Inflammatory macrophage treated with lipopolysaccharide for 4 hours (primary cell): ENCODE data around the gene ATL1.
"Not testable (repeated sequence)": the region's sequence is repeated elsewhere in the genome, so short reads cannot be mapped to it uniquely, and the experiment has no call there.

Experiments used
- DNase-seq: peaks from one replicate; pipeline ENCODE4 v3.0.0-alpha.2; 2020

The ATL1 gene

GRCh38 chr14:50534997-50535396 is 24.9 kb upstream of the ATL1 start:
- DNase-seq = no peak

- not testable (repeated sequence) for DNase-seq
These were observed 21.9 kb upstream of the ATL1 start for GRCh38 chr14:50538034-50538433.

GRCh38 chr14:50539051-50539450 is 20.9 kb upstream of the ATL1 start:
- DNase-seq = no peak

DNA sequence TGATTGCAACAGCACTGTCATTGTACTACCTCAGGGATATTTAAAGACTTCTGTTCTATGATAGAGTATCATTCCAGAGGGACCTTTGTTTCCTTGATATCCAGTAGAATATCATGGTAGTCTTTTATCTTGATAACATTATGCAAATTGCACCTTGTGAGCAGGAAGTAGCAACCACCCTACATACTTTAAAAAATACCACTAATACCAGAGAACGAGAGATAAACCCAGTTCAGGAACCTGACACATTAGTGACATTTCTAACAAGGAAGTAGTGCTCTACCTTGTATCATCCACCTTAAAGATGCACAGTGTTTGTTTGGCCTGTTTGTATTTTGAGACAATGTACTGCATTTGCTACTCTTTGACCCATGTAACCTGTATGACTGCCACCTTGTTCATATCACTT is 18.8 kb upstream of the ATL1 start:
- no peak for DNase-seq

GRCh38 chr14:50542941-50543418 is 17.0 kb upstream of the ATL1 start:
- peak; percentile 54 for DNase-seq

DNA sequence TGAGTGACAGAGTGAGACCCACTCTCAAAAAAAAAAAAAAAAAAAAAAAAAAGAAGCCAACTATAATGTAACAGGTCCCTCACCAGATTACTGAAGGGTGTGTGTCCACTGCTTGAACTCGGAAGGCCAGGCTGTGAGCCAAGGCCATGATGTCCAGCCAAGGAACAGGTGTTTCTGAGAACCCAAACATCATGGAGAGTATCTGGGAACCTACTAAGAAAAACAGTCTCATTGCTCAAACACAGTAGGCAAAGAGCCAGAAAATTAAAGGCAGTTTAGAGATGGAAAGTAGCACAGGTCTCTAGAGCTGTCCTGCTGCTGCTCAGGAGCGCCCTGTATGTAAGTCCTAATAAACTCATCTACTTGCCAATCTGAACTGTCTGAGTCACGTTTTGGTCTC is 15.0 kb upstream of the ATL1 start:
- no peak for DNase-seq

GRCh38 chr14:50545618-50546017 is 14.3 kb upstream of the ATL1 start:
- DNase-seq = no peak

DNA sequence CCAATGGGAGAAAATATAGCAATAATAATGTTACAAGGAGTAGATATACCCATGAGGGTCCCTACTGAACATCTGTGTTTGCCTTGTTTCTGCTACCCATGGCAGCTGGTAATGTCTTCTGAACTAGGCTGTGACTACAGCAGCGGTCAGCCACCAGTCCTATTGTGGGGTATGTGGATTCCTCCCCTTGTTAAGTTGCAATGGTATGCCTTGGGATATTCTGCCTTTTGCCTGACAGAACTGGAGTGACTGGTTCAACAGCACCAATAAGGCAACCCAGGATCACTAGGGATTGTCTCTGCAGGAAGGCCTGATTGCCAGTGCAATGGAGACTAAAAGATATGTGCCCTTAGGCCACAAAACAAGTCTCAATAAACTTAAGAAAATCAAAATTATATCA is 9.7 kb upstream of the ATL1 start:
- no peak for DNase-seq

DNA sequence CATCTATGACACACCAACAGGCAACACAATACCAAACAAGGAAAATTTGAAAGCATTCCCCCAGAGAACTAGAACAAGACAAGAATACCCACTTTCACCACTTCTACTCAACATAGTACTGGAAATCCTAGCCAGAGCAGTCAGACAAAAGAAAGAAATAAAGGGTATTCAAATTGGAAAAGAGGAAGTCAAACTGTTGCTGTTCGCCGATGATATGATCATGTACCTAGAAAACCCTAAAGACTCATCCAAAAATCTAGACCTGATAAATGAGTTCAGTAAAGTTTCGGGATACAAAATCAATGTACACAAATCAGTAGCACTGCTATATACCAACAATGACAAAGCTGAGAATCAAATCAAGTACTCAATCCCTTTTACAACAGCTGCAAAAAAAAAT is 8.1 kb upstream of the ATL1 start:
- no peak for DNase-seq

- not testable (repeated sequence) for DNase-seq
These were observed 7.1 kb upstream of the ATL1 start for GRCh38 chr14:50552796-50553195.

DNA sequence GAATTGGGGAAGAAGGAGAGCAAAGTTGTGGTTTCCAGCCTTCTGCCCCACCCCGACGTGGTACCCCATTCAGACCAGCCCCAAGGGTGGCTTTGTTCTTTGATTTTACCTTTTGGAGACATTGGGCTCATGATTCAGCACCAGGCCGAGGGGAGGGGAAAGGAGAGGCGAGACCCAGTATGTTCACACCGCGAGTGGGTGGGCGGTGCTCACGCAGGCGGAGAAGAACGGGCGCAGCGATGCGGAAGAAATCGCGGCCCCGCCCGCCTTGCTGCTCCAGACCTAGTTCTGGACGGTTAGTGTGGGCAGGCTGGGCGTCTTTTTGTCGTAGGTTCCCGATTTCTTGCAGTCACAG is 963 bp downstream of the ATL1 start:
- peak; percentile 95 for DNase-seq

GRCh38 chr14:50562841-50563240 is 2.9 kb downstream of the ATL1 start:
- no peak for DNase-seq

GRCh38 chr14:50569714-50570274 is 9.8 kb downstream of the ATL1 start:
- no peak for DNase-seq

DNA sequence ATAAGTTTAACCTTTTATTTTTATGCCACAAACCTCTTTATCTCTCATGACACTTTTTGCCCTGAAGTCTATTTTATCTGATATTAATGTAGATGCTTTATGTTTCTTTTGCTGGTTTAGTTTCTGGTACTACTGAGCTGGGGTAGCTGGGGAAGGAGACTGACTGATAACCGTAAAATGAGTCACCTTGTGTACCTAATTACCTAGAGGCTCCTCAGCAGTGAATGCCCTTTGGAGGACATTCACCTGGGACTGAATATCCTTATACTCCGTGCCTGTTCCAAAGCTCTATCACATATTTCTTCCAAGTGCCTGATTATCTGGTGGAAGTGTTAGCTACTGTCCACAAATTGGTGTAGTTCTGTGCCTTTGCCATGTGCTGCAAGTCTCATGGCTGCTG is 13.9 kb downstream of the ATL1 start:
- DNase-seq = no peak

DNA sequence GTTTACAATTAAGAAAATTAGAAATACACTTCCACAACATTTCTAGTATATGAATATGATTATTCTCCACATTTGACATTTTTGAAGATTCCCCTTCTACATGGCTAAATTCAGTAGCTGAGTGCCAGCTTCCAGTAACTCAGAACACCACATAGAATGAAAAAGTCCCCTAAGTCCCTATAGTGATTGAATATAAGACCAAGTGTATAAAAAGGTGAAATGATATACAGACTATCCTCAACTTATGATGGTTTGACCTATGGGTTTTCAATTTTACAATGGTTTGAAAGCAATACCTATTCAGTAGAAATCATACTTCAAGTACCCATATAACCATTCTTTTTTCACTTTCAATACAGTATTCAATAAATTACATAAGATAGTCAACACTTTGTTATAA is 15.8 kb downstream of the ATL1 start:
- DNase-seq = no peak

GRCh38 chr14:50577982-50578381 is 18.0 kb downstream of the ATL1 start:
- DNase-seq = no peak

- peak; percentile 63 for DNase-seq
These were observed 18.5 kb downstream of the ATL1 start for GRCh38 chr14:50578433-50578832.

DNA sequence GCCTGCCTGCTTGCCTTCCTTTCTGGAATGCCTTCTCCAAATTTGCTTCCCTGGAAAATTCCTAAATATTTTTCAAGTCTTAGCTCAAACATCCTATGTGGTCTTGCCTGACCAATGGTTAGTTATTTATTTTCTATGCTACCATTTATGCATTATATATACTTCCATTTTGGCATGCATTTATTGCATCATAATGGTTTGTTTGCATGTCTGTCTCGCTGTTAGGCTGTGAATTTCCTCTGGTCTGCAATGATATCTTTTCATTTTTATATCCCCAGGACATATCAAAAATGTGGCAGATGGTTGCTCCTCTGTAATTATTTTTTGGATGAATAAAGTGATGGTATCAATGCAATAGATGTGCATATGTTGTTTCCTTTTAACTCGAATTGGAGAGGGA is 30.5 kb downstream of the ATL1 start:
- no peak for DNase-seq

- no peak for DNase-seq
These were observed 34.8 kb downstream of the ATL1 start for GRCh38 chr14:50594577-50595316.

GRCh38 chr14:50598765-50599164 is 38.8 kb downstream of the ATL1 start:
- no peak for DNase-seq

- peak; percentile 18 for DNase-seq
These were observed 39.9 kb downstream of the ATL1 start for GRCh38 chr14:50599700-50600444.

GRCh38 chr14:50600849-50601248 is 40.9 kb downstream of the ATL1 start:
- no peak for DNase-seq

DNA sequence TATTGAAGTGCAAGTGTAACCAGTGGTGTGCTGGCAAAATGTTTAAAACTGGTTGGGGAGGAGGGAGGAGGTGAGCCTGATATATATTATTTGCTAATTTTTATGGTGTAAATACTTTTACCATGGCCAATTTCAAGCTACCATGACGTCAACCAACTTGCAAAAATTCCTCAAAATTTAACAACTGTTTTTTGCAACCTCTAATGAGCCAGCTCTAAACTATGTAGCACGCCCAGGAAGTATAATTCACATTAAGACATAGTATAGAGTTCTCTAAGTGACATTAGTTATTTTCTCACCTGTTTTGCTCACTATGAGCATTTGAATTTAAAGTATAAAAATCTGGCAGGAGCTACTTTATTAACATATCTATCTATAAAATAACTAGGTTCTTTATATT is 41.4 kb downstream of the ATL1 start:
- no peak for DNase-seq

GRCh38 chr14:50602035-50602434 is 42.1 kb downstream of the ATL1 start:
- DNase-seq = no peak
